HG03520 (cell line): Measurements from ENCODE around the gene BCL2L11.

Experiments used
- ATAC-seq: cut with Tn5 transposase; IDR thresholded peaks from one replicate; pipeline ENCODE4 v1.9.1; 2021; ENCODE audit warnings: mild to moderate bottlenecking, moderate library complexity; ENCODE audit not compliant: unreplicated experiment

The BCL2L11 gene

GRCh38 chr2:111167076-111167862 is 46.6 kb downstream of the BCL2L11 start:
- ATAC-seq = no peak

GRCh38 chr2:111167863-111168162 is 47.1 kb downstream of the BCL2L11 start:
- ATAC-seq = no peak

DNA sequence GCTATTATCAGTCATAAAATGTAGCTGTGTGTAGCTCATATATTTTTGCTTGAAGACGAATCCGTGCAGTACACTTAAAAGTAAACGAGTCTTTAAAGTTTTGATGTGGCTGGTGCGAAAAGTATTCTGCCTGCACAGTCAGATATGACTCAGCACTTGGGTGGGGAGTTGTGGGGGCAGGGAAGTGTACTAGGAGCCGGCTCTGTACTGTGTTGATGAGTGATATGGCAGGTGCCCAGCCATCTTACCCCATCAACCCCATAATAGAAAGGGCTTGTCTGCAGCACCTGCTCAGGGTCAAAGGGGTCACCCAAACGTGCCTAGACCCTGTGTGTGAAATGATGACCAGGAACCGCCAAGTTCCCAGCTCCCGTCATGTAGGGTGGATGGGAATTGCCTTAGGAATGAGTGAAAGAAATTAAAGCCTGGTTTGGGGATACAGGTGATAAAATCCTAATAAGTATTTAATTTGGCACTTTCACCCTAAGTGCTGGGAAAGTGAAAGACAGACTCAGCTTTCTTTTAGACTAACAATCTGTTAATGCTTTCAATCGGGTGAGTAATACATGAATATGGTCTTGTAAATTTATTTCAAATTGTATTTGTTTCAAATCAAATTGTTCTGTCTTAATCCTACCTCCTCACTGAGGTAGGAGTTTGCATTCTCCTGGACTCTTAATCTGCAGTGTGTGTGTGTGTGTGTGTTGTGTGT is 48.0 kb downstream of the BCL2L11 start:
- ATAC-seq = no peak

GRCh38 chr2:111169268-111169667 is 48.6 kb downstream of the BCL2L11 start:
- ATAC-seq = no peak

DNA sequence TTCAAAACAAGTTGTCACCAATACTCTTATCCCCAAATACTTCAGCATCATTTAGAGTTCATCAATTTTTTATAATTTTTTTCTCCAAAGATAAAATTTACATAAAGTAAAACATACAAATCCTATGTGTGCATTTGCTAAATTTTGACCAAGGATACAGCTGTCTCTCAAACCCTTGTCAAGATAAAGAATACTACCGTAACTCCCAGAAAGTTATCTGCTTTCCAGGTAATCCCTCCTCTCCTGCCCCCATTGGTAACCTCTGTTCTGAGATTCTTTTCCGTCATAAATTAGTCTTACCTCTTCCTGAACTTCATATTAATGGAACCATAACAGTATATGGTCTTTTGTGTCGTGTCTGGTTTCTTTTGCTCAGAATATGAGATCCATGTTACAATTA is 49.2 kb downstream of the BCL2L11 start:
- no peak for ATAC-seq

DNA sequence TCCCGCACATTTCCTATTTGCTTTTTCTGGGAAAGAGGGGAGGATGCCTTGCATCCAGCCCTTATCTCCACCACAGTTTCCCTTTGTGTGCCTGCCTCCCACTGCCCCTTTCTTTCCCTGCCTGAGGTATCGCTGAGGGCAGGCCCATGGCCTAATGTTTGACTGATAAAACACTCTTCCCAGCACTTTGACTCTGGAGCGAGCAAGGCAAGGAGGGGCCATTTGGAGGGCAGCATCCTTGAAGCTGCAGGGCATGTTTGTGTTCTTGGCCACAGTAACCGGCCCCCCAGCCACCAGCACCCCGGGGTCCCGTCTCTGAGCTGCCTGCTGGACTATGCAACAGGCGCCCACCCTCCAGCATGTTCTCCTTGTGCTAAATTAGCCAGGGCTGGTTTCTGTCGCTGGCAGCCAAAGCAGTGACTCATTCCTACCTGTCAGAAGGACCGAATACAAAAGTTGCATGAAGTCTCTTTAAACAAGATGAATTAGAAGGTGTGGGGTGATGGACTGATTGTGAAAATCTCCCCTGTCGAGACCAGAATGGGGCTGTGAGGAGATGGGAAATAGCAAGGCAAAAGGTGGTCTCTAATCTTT is 50.7 kb downstream of the BCL2L11 start:
- no peak for ATAC-seq

- no peak for ATAC-seq
Measured at GRCh38 chr2:111172666-111173065, 52.0 kb downstream of the BCL2L11 start.

DNA sequence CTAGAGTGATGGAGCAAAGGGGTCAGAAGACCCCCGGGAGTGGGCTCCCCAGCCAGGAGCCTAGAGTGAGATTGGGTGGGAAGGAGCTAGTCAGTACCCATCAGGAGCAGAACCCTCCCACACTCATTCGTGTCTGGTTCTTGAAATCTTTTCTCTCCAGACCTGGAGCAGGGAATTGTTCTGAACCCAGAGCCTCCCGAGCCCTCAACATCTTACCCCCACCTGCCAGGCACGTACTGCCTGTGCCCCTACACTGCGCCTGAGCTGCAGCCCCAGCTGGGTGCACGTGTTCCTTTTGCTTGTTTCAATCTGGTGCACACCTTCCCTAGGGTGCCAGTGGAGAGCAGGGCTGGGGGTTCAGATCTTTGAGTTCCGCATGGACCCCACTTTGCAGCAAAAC is 52.6 kb downstream of the BCL2L11 start:
- no peak for ATAC-seq

DNA sequence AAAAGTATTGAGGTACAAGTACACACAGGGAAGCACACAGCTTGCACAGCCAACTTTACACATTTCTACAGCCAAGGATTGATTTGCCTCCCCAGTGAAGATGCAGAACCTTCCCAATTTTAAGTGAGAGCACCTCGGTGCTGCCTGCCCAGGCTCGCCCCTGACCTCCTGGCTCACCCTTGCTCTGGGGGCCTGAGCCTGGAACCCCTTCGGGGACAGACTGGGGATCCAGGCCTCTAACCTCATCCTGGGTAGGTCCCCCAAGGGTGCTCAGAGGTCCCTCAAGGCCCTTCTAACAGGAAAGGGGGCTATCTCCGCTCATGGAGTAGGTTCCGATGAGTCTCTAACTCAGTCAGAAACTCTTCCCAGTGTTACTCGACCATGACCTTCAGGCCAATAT is 53.1 kb downstream of the BCL2L11 start:
- ATAC-seq = no peak

- ATAC-seq = no peak
Measured at GRCh38 chr2:111175615-111176014, 54.9 kb downstream of the BCL2L11 start.

- no peak for ATAC-seq
Measured at GRCh38 chr2:111176388-111176787, 55.7 kb downstream of the BCL2L11 start.

DNA sequence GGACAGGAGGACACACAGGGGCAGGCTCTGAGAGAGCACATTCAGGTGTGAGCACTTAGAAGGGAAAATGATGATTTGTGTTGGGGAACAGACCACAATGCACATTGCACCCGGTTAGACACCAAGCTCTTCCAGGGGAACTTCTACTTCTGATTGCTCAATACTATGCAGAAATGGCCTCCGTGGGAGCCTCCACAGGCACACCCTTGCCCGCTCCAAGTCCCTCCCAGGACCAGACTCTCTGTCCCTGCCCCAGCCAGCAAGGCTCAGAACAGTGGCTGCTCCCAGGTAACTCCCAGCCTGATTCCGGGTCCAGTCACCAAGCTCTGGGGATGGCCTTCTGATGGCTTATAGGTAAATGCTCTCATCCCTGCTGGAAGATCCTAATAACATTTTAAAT is 56.2 kb downstream of the BCL2L11 start:
- no peak for ATAC-seq

- ATAC-seq = no peak
Measured at GRCh38 chr2:111178296-111178695, 57.6 kb downstream of the BCL2L11 start.

DNA sequence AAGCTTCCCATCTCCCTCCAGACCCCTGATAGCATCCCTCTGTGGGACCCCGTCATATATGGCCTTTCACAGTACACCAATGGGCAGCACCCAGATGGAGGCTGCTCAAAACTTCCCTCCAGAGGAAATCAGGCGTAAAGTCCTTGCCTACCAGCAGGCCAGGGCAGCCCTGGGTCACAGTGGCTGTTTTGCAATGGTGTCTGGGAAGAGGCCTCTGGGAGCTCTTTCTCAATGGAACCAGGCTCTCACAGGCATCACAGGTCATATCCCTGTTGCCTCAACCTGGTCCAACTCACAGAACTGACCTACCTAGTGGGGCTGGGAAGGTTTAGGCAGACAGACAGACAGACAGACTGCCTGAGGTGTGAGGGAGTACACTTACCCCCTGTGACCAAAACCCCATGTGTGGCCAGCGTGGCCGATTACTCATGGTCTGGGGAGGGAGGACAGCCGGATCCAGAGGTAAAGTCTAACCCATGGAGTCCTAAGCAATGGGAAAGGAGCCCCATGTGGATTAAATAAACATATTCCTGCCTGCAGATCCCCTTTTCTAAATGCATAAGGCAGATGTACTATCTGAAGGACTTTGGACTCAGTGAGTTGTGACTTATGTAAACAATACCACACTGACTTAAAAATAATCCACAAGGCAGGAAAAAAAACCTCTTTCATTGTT is 58.2 kb downstream of the BCL2L11 start:
- ATAC-seq = no peak

DNA sequence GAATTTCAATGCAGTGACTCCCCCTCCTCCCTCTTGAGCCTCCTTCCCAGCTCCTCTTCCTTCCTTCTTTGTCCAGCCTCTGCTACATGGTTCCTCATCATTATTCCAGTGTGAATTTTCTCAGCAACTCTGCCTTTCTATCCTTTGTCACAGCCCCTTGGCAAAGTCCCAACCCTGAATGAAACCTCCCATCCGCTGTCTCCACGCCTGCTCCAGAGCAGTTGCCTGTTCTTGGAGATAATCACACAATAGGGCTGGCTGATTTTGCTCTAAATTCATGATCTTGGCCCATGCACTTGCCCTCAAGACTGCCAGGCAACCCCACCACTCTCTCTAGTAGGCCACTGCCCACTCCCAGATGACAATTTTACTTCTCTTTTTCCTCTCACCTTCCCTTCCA is 61.4 kb downstream of the BCL2L11 start:
- ATAC-seq = no peak

GRCh38 chr2:111182740-111183139 is 62.0 kb downstream of the BCL2L11 start:
- ATAC-seq = no peak

- no peak for ATAC-seq
Measured at GRCh38 chr2:111184725-111185310, 64.1 kb downstream of the BCL2L11 start.

- no peak for ATAC-seq
Measured at GRCh38 chr2:111185361-111186022, 64.8 kb downstream of the BCL2L11 start.

DNA sequence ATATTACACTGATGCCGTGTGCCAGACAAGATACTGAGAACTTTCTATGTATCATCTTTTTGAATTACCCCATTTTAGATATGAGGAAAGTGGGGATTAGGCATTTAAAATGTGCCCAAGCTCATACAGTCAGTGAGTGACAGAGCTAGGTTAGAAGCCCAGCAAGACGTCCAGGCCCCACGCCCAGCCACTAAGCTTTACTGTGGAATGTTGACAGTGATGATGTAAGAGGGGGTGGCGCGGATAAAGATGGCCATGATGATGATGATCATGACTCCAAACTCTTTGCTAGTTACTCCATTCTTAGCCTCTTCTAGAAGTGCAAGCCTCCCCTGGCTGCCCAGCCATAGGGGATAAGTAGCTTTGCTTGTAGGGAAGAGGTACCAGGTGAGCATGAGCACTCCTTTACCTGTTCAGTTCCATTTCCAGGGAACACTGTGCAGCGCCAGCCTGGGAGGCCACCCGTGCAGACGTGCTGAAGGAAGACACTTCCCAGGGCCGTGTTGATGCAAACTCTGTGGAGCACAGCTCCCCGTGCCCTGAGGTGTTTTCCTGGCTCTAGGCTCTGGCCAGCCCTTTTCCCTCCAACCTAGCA is 65.5 kb downstream of the BCL2L11 start:
- ATAC-seq = no peak

- no peak for ATAC-seq
Measured at GRCh38 chr2:111186933-111187332, 66.2 kb downstream of the BCL2L11 start.
